GM23338 (cell line): Measurements from ENCODE around the gene RPTOR.

Source experiments
- CREB1 ChIP-seq: fragments of 250-450 bp; sonication (Bioruptor Pico); IDR thresholded peaks from 2 replicates; pipeline ENCODE4 v1.5.0; 2020; ENCODE audit warnings: low read depth, mild to moderate bottlenecking, moderate library complexity
- EZH2 ChIP-seq: fragments of 200-600 bp; sonication (generic); IDR thresholded peaks from one replicate; pipeline ENCODE4 v1.8.0; 2017; ENCODE audit warnings: antibody characterized with exemption, mild to moderate bottlenecking, low read depth; ENCODE audit not compliant: unreplicated experiment
- EZH2phosphoT487 ChIP-seq: fragments of 200-600 bp; sonication (generic); IDR thresholded peaks from one replicate; pipeline ENCODE4 v1.8.1; 2018; ENCODE audit warnings: antibody characterized with exemption; ENCODE audit not compliant: unreplicated experiment
- JUNB ChIP-seq: IDR thresholded peaks from one replicate; pipeline ENCODE4 v1.6.1; 2016; ENCODE audit warnings: antibody characterized with exemption; ENCODE audit not compliant: unreplicated experiment
- NANOG ChIP-seq: IDR thresholded peaks from 2 replicates; pipeline ENCODE4 v1.6.1; 2016; ENCODE audit warnings: antibody characterized with exemption, borderline replicate concordance
- POLR2AphosphoS5 ChIP-seq: IDR thresholded peaks from 2 replicates; pipeline ENCODE4 v1.6.1; 2016; ENCODE audit warnings: antibody characterized with exemption, low read depth
- REST ChIP-seq: IDR thresholded peaks from one replicate; pipeline ENCODE4 v1.6.1; 2018; ENCODE audit warnings: antibody characterized with exemption; ENCODE audit not compliant: unreplicated experiment
- STAT1 ChIP-seq: IDR thresholded peaks from one replicate; pipeline ENCODE4 v1.6.1; 2016; ENCODE audit warnings: antibody characterized with exemption; ENCODE audit not compliant: unreplicated experiment
- ZNF331 ChIP-seq: fragments of 250-450 bp; sonication (Bioruptor Pico); IDR thresholded peaks from 2 replicates; pipeline ENCODE4 v1.5.0; 2020; ENCODE audit warnings: low read depth, mild to moderate bottlenecking, moderate library complexity
- TF ChIP-seq, protein P1 (sequence below), 2 experiments: fragments of 200-600 bp in 1 of 2; sonication (generic) in 1 of 2; conservative IDR thresholded peaks; 2 replicates each; pipeline versions ENCODE4 v1.5.1 to v1.6.1; 2016 to 2017; ENCODE audit warnings: antibody characterized with exemption in 2 of 2, low read depth in 2 of 2, mild to moderate bottlenecking in 2 of 2, moderate library complexity in 1 of 2
- TF ChIP-seq, protein P2 (sequence below): fragments of 250-450 bp; sonication (Bioruptor Pico); IDR thresholded peaks from 2 replicates; pipeline ENCODE4 v1.5.0; 2020; ENCODE audit warnings: mild to moderate bottlenecking, moderate library complexity
- TF ChIP-seq, protein P3 (sequence below): IDR thresholded peaks from 2 replicates; pipeline ENCODE4 v1.6.1; 2016; ENCODE audit warnings: antibody characterized with exemption

- TF ChIP-seq, protein P1, sequence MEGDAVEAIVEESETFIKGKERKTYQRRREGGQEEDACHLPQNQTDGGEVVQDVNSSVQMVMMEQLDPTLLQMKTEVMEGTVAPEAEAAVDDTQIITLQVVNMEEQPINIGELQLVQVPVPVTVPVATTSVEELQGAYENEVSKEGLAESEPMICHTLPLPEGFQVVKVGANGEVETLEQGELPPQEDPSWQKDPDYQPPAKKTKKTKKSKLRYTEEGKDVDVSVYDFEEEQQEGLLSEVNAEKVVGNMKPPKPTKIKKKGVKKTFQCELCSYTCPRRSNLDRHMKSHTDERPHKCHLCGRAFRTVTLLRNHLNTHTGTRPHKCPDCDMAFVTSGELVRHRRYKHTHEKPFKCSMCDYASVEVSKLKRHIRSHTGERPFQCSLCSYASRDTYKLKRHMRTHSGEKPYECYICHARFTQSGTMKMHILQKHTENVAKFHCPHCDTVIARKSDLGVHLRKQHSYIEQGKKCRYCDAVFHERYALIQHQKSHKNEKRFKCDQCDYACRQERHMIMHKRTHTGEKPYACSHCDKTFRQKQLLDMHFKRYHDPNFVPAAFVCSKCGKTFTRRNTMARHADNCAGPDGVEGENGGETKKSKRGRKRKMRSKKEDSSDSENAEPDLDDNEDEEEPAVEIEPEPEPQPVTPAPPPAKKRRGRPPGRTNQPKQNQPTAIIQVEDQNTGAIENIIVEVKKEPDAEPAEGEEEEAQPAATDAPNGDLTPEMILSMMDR (conservative IDR thresholded peaks at IDR 0.05; ENCODE audit: low read depth in 2 of 2) = no peak
- TF ChIP-seq EZH2phosphoT487 = no peak
- no peak for TF ChIP-seq ZNF331
- no peak for TF ChIP-seq JUNB
- TF ChIP-seq EZH2 = no peak
- TF ChIP-seq POLR2AphosphoS5 = no peak
- no peak for TF ChIP-seq REST
- no peak for TF ChIP-seq NANOG
- no peak for TF ChIP-seq STAT1
- no peak for TF ChIP-seq CREB1 (CRISPR knock-in tag)
- TF ChIP-seq, protein P2, sequence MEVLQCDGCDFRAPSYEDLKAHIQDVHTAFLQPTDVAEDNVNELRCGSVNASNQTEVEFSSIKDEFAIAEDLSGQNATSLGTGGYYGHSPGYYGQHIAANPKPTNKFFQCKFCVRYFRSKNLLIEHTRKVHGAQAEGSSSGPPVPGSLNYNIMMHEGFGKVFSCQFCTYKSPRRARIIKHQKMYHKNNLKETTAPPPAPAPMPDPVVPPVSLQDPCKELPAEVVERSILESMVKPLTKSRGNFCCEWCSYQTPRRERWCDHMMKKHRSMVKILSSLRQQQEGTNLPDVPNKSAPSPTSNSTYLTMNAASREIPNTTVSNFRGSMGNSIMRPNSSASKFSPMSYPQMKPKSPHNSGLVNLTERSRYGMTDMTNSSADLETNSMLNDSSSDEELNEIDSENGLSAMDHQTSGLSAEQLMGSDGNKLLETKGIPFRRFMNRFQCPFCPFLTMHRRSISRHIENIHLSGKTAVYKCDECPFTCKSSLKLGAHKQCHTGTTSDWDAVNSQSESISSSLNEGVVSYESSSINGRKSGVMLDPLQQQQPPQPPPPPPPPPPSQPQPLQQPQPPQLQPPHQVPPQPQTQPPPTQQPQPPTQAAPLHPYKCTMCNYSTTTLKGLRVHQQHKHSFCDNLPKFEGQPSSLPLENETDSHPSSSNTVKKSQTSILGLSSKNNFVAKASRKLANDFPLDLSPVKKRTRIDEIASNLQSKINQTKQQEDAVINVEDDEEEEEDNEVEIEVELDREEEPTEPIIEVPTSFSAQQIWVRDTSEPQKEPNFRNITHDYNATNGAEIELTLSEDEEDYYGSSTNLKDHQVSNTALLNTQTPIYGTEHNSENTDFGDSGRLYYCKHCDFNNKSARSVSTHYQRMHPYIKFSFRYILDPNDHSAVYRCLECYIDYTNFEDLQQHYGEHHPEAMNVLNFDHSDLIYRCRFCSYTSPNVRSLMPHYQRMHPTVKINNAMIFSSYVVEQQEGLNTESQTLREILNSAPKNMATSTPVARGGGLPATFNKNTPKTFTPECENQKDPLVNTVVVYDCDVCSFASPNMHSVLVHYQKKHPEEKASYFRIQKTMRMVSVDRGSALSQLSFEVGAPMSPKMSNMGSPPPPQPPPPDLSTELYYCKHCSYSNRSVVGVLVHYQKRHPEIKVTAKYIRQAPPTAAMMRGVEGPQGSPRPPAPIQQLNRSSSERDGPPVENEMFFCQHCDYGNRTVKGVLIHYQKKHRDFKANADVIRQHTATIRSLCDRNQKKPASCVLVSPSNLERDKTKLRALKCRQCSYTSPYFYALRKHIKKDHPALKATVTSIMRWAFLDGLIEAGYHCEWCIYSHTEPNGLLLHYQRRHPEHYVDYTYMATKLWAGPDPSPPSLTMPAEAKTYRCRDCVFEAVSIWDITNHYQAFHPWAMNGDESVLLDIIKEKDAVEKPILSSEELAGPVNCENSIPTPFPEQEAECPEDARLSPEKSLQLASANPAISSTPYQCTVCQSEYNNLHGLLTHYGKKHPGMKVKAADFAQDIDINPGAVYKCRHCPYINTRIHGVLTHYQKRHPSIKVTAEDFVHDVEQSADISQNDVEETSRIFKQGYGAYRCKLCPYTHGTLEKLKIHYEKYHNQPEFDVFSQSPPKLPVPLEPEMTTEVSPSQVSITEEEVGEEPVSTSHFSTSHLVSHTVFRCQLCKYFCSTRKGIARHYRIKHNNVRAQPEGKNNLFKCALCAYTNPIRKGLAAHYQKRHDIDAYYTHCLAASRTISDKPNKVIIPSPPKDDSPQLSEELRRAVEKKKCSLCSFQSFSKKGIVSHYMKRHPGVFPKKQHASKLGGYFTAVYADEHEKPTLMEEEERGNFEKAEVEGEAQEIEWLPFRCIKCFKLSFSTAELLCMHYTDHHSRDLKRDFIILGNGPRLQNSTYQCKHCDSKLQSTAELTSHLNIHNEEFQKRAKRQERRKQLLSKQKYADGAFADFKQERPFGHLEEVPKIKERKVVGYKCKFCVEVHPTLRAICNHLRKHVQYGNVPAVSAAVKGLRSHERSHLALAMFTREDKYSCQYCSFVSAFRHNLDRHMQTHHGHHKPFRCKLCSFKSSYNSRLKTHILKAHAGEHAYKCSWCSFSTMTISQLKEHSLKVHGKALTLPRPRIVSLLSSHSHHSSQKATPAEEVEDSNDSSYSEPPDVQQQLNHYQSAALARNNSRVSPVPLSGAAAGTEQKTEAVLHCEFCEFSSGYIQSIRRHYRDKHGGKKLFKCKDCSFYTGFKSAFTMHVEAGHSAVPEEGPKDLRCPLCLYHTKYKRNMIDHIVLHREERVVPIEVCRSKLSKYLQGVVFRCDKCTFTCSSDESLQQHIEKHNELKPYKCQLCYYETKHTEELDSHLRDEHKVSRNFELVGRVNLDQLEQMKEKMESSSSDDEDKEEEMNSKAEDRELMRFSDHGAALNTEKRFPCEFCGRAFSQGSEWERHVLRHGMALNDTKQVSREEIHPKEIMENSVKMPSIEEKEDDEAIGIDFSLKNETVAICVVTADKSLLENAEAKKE (CRISPR knock-in tag) = no peak
- TF ChIP-seq, protein P3, sequence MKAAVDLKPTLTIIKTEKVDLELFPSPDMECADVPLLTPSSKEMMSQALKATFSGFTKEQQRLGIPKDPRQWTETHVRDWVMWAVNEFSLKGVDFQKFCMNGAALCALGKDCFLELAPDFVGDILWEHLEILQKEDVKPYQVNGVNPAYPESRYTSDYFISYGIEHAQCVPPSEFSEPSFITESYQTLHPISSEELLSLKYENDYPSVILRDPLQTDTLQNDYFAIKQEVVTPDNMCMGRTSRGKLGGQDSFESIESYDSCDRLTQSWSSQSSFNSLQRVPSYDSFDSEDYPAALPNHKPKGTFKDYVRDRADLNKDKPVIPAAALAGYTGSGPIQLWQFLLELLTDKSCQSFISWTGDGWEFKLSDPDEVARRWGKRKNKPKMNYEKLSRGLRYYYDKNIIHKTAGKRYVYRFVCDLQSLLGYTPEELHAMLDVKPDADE = no peak
Measured at GRCh38 chr17:80782536-80783427, 238.1 kb downstream of the RPTOR start.
